H1 (cell line): ENCODE results near the gene LIPC. TPM values are rescaled to one million over a fixed set of nuclear protein-coding genes. Genes with fewer than 3 reads are reported as not detected.

ENCODE experiments used
- CTCF ChIA-PET: fragments of 300-600 bp; sonication (Branson Sonifier 250); formaldehyde crosslinking; loops from one replicate; lab custom pipeline; 2021; ENCODE audit not compliant: partially characterized antibody; lab: Charles Lee
- POLR2A ChIA-PET: fragments of 300-600 bp; sonication (Branson Sonifier 250); formaldehyde crosslinking; loops from one replicate; lab custom pipeline; 2021; ENCODE audit warnings: inconsistent platforms; ENCODE audit not compliant: partially characterized antibody; lab: Charles Lee
- DNase-seq, 2 experiments: peaks; one replicate each; pipeline versions ENCODE4 v3.0.0 to v3.0.0-alpha.2; 2010 to 2022; ENCODE audit warnings: low spot score in 2 of 2, low read depth in 1 of 2, mixed read lengths in 1 of 2
- FAIRE-seq: peaks from 2 replicates; lab custom pipeline; 2011; peaks lifted over from hg19 to GRCh38; lab: Jason Lieb, UNC
- H2AFZ ChIP-seq: 2 replicates; pipeline ENCODE4 v1.8.1; 2012; ENCODE audit warnings: low read length, inconsistent platforms
- H2AK5ac ChIP-seq: 2 replicates; pipeline ENCODE4 v1.6.1; 2013; ENCODE audit warnings: low read depth, low read length
- H2BK120ac ChIP-seq: replicated peaks from 2 replicates; pipeline ENCODE3; 2013; ENCODE audit warnings: low read depth, low read length, inconsistent platforms
- H2BK12ac ChIP-seq: 2 replicates; pipeline ENCODE4 v1.6.1; 2013; ENCODE audit warnings: low read depth, low read length
- H2BK15ac ChIP-seq: 2 replicates; pipeline ENCODE4 v1.6.1; 2013; ENCODE audit warnings: low read length
- H2BK20ac ChIP-seq: 2 replicates; pipeline ENCODE4 v1.6.1; 2013; ENCODE audit warnings: low read length
- H2BK5ac ChIP-seq: 2 replicates; pipeline ENCODE4 v1.6.1; 2013; ENCODE audit warnings: low read depth, low read length
- H3K14ac ChIP-seq: 2 replicates; pipeline ENCODE4 v1.6.1; 2013; ENCODE audit warnings: inconsistent platforms; ENCODE audit not compliant: insufficient read length
- H3K18ac ChIP-seq: 2 replicates; pipeline ENCODE4 v1.6.1; 2013; ENCODE audit warnings: low read length; ENCODE audit errors: extremely low read depth
- H3K23ac ChIP-seq: 2 replicates; pipeline ENCODE4 v1.6.1; 2013; ENCODE audit warnings: inconsistent platforms; ENCODE audit not compliant: insufficient read length
- H3K23me2 ChIP-seq: 2 replicates; pipeline ENCODE4 v1.6.1; 2013; ENCODE audit warnings: low read depth, low read length
- H3K27ac ChIP-seq: 2 replicates; pipeline ENCODE4 v1.6.1; 2011; ENCODE audit warnings: low read depth, low read length, inconsistent platforms
- H3K27me3 ChIP-seq, 4 experiments: replicated peaks in 1 of 4; 1 replicate in 1 of 4; 2 replicates in 3 of 4; pipeline versions ENCODE4 v1.6.1 to v1.8.1; 2011 to 2013; ENCODE audit warnings: low read length in 3 of 4, mild to moderate bottlenecking in 3 of 4, inconsistent platforms in 2 of 4, mixed read lengths in 2 of 4, moderate library complexity in 1 of 4; ENCODE audit not compliant: control insufficient read depth in 3 of 4, insufficient read depth in 3 of 4; ENCODE audit errors: extremely low read depth in 1 of 4
- H3K36me3 ChIP-seq, 4 experiments: 2 replicates each; pipeline versions ENCODE4 v1.6.1 to v1.8.1; 2011 to 2013; ENCODE audit warnings: mild to moderate bottlenecking in 4 of 4, low read length in 3 of 4, moderate library complexity in 2 of 4, control low read depth in 1 of 4, inconsistent platforms in 1 of 4; ENCODE audit not compliant: insufficient read depth in 4 of 4, control insufficient read depth in 2 of 4
- H3K4ac ChIP-seq: replicated peaks from 2 replicates; pipeline ENCODE3; 2013; ENCODE audit warnings: low read length, low read depth, mixed read lengths, inconsistent platforms; ENCODE audit not compliant: insufficient read length
- H3K4me1 ChIP-seq, 4 experiments: replicated peaks in 1 of 4; 1 replicate in 1 of 4; 2 replicates in 3 of 4; pipeline versions ENCODE4 v1.6.1 to v1.8.1; 2011 to 2013; ENCODE audit warnings: low read length in 3 of 4, inconsistent platforms in 2 of 4, mixed read lengths in 1 of 4; ENCODE audit not compliant: insufficient read depth in 4 of 4, control insufficient read depth in 3 of 4
- H3K4me2 ChIP-seq, 2 experiments: 2 replicates each; pipeline versions ENCODE4 v1.6.1 to v1.8.1; 2011 to 2013; ENCODE audit warnings: low read depth in 2 of 2, low read length in 2 of 2, control low read depth in 1 of 2, inconsistent platforms in 1 of 2, mild to moderate bottlenecking in 1 of 2; ENCODE audit not compliant: insufficient read depth in 1 of 2
- H3K4me3 ChIP-seq, 4 experiments: fragments of 200-600, 300-600 bp in 1 of 4; sonication (generic), shearing (Covaris generic), sonication (Bioruptor Twin) in 1 of 4; 2 replicates each; pipeline versions ENCODE4 v1.5.1 to v1.8.1; 2011 to 2016; ENCODE audit warnings: low read length in 4 of 4, low read depth in 3 of 4, control low read depth in 2 of 4, inconsistent platforms in 2 of 4, mild to moderate bottlenecking in 2 of 4, mixed read lengths in 1 of 4, moderate library complexity in 1 of 4; ENCODE audit not compliant: insufficient read depth in 2 of 4; ENCODE audit errors: extremely low read depth in 1 of 4
- H3K56ac ChIP-seq: replicated peaks from 2 replicates; pipeline ENCODE3; 2013; ENCODE audit warnings: low read depth, mild to moderate bottlenecking, mixed read lengths, low read length, inconsistent platforms; ENCODE audit not compliant: insufficient read length
- H3K79me1 ChIP-seq: 2 replicates; pipeline ENCODE4 v1.6.1; 2013; ENCODE audit warnings: low read depth, low read length, control low read depth
- H3K79me2 ChIP-seq, 2 experiments: 2 replicates each; pipeline versions ENCODE4 v1.6.1 to v1.8.1; 2012 to 2013; ENCODE audit warnings: low read length in 2 of 2, mild to moderate bottlenecking in 2 of 2, inconsistent platforms in 1 of 2; ENCODE audit not compliant: insufficient read depth in 2 of 2, control insufficient read depth in 1 of 2
- H3K9ac ChIP-seq, 4 experiments: replicated peaks in 1 of 4; 1 replicate in 1 of 4; 2 replicates in 3 of 4; pipeline versions ENCODE4 v1.6.1 to v1.8.1; 2011 to 2013; ENCODE audit warnings: low read depth in 3 of 4, low read length in 3 of 4, control low read depth in 2 of 4, mild to moderate bottlenecking in 2 of 4, moderate library complexity in 2 of 4, inconsistent platforms in 1 of 4; ENCODE audit errors: extremely low read depth in 1 of 4
- H3K9me3 ChIP-seq, 2 experiments: 2 replicates each; pipeline versions ENCODE4 v1.6.1 to v1.8.1; 2012 to 2013; ENCODE audit warnings: mild to moderate bottlenecking in 2 of 2, moderate library complexity in 2 of 2, control low read depth in 1 of 2, inconsistent platforms in 1 of 2, low read depth in 1 of 2, low read length in 1 of 2, mixed read lengths in 1 of 2; ENCODE audit not compliant: insufficient read depth in 2 of 2
- H4K20me1 ChIP-seq, 2 experiments: replicated peaks in 1 of 2; 2 replicates each; pipeline versions ENCODE3 to v1.8.1; 2011 to 2013; ENCODE audit warnings: inconsistent platforms in 2 of 2, low read length in 2 of 2, mild to moderate bottlenecking in 1 of 2; ENCODE audit not compliant: insufficient read depth in 2 of 2, control insufficient read depth in 1 of 2
- H4K5ac ChIP-seq: 2 replicates; pipeline ENCODE4 v1.6.1; 2013; ENCODE audit warnings: low read length, low read depth, mixed read lengths, inconsistent platforms; ENCODE audit not compliant: insufficient read length
- H4K8ac ChIP-seq: 2 replicates; pipeline ENCODE4 v1.8.0; 2013; ENCODE audit warnings: mild to moderate bottlenecking, moderate library complexity, low read length, inconsistent platforms; ENCODE audit not compliant: insufficient read depth; ENCODE audit errors: extremely low read depth
- H4K91ac ChIP-seq: replicated peaks from 2 replicates; pipeline ENCODE3; 2013; ENCODE audit warnings: low read length, mixed read lengths, inconsistent platforms; ENCODE audit not compliant: insufficient read length
- BCL11A ChIP-seq, 2 experiments: IDR thresholded peaks; one replicate each; pipeline ENCODE4 v1.6.1; 2011; ENCODE audit warnings: low read depth in 2 of 2, low read length in 2 of 2, mild to moderate bottlenecking in 2 of 2
- EP300 ChIP-seq, 2 experiments: IDR thresholded peaks; 1 replicate in 1 of 2; 2 replicates in 1 of 2; pipeline ENCODE4 v1.6.1; 2011 to 2012; ENCODE audit warnings: low read depth in 2 of 2, low read length in 2 of 2, mild to moderate bottlenecking in 2 of 2, borderline replicate concordance in 1 of 2, inconsistent platforms in 1 of 2, moderate library complexity in 1 of 2
- NRF1 ChIP-seq: IDR thresholded peaks from 2 replicates; pipeline ENCODE4 v1.6.1; 2011; ENCODE audit warnings: mild to moderate bottlenecking, low read depth, low read length, improper control_type of control experiment
- POLR2A ChIP-seq, 2 experiments: IDR thresholded peaks; 1 replicate in 1 of 2; 2 replicates in 1 of 2; pipeline ENCODE4 v1.6.1; 2011; ENCODE audit warnings: low read depth in 2 of 2, low read length in 2 of 2, mild to moderate bottlenecking in 2 of 2; ENCODE audit errors: control extremely low read depth in 1 of 2
- RBBP5 ChIP-seq: IDR thresholded peaks from 2 replicates; pipeline ENCODE4 v1.7.1; 2012; ENCODE audit warnings: low read depth, mild to moderate bottlenecking, inconsistent platforms, low read length, moderate library complexity, borderline replicate concordance
- TEAD4 ChIP-seq: IDR thresholded peaks from 2 replicates; pipeline ENCODE4 v1.6.1; 2012; ENCODE audit warnings: low read depth, low read length, inconsistent platforms, mixed read lengths
- WGBS, 2 experiments: shearing (Covaris generic) in 1 of 2; methylation state at CpG; one replicate each; pipeline versions ENCODE4 v1.1.6 to v1.1.7; 2013 to 2015; ENCODE audit warnings: low lambda C conversion rate in 2 of 2, mixed read lengths in 2 of 2, inconsistent platforms in 1 of 2, low coverage in 1 of 2, missing lambda C conversion rate in 1 of 2; ENCODE audit not compliant: insufficient replicate concordance in 2 of 2, insufficient coverage in 1 of 2, insufficient read length in 1 of 2; ENCODE audit errors: extremely low coverage in 1 of 2, missing lambda C conversion rate in 1 of 2; 5-methylcytosine and 5-hydroxymethylcytosine counted together
- polyA plus RNA-seq, 7 experiments: library from polyadenylated mRNA; depleted of rRNA in 3 of 7; stranded (reverse) in 5 of 7; unstranded in 2 of 7; fragments of >200 nt in 5 of 7; fragments of 200-250 nt in 2 of 7; gene quantifications; 1 replicate in 5 of 7; 2 replicates in 1 of 7; 4 replicates in 1 of 7; pipeline versions ENCODE4 v1.2.1 to v1.2.3, GENCODE V29; 2011 to 2013; ENCODE audit warnings: missing spikeins in 2 of 7, mixed read lengths in 2 of 7
- total RNA-seq: library from RNA; stranded (reverse); fragmentation: NEBNext Ultra II Directional; extraction: Animal tissue kit (Norgen Biotek cat#: 25700); gene quantifications from 2 replicates; pipeline ENCODE4 v1.2.1, GENCODE V29; 2021
- TF ChIP-seq, protein P1 (sequence below): IDR thresholded peaks from 2 replicates; pipeline ENCODE4 v1.6.1; 2011; ENCODE audit warnings: low read depth, mild to moderate bottlenecking, low read length; ENCODE audit not compliant: insufficient read depth

Gene LIPC
- total and polyA plus RNA-seq, 2 of the 8 experiments (the other 6 are each of a cell fraction or from before 2014, with no cell fraction given) = not detected

GRCh38 chr15:58511599-58511987, 79.8 kb downstream of the LIPC start:
- Histone ChIP-seq H3K27me3 (no peaks in the 10 kb centered on the region), H3K79me1 (no peaks in the 10 kb centered on the region), H3K9me3 (no peaks in the 10 kb centered on the region), H4K91ac (no peak overlapping the region), H2BK120ac (no peak overlapping the region), H3K9ac (no peak overlapping the region), H3K18ac (no peak overlapping the region), H3K79me2 (no peaks in the 10 kb centered on the region), H3K4me3 (no peak overlapping the region), H2AFZ (no peak overlapping the region), H3K56ac (no peak overlapping the region), H4K5ac (no peak overlapping the region), H2BK15ac (no peak overlapping the region), H4K20me1 (no peaks in the 10 kb centered on the region), H3K4ac (no peak overlapping the region), H3K4me1 (0 out of 7 replicates have a peak, but pooled peaks cover 0 to 2% (median 0%) of the 10 kb centered on the region in 4 experiments), H3K23ac (no peak overlapping the region), H3K27ac (no peak overlapping the region), H3K23me2 (no peaks in the 10 kb centered on the region), H3K14ac (no peak overlapping the region), H2BK20ac (no peak overlapping the region), H3K36me3 (no peaks in the 10 kb centered on the region), H3K4me2 (no peak overlapping the region), H4K8ac (no peak overlapping the region), H2BK5ac (no peak overlapping the region), H2AK5ac (no peak overlapping the region), H2BK12ac (no peak overlapping the region)
- TF ChIP-seq RBBP5 (no peak), POLR2A (IDR thresholded peaks at IDR 0.05; ENCODE audit: control extremely low read depth in 1 of 2, low read depth in 2 of 2, low read length in 2 of 2) (no peak), NRF1 (no peak), BCL11A (IDR thresholded peaks at IDR 0.05; ENCODE audit: low read depth in 2 of 2, low read length in 2 of 2) (no peak), EP300 (IDR thresholded peaks at IDR 0.05; ENCODE audit: borderline replicate concordance in 1 of 2, low read depth in 2 of 2, low read length in 2 of 2) (no peak), TEAD4 (no peak)
- TF ChIP-seq, protein P1, sequence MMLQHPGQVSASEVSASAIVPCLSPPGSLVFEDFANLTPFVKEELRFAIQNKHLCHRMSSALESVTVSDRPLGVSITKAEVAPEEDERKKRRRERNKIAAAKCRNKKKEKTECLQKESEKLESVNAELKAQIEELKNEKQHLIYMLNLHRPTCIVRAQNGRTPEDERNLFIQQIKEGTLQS = no peak
- WGBS, 2 experiments = 84% methylated on average over 3 of the region's 3 CpGs; no CpG with 5 or more reads in 1 of the 2 experiments
- CTCF ChIA-PET = no interaction called here
- DNase-seq (no peak), FAIRE-seq (no peak)
- POLR2A ChIA-PET = no interaction called here
